HG02623 (cell line): ENCODE data around the gene EHBP1.
"Not testable (repeated sequence)": the region's sequence is repeated elsewhere in the genome, so short reads cannot be mapped to it uniquely, and the experiment has no call there.

Experiments
- ATAC-seq: cut with Tn5 transposase; IDR thresholded peaks from one replicate; pipeline ENCODE4 v1.9.1; 2021; ENCODE audit warnings: moderate library complexity; ENCODE audit not compliant: unreplicated experiment

EHBP1 gene

DNA sequence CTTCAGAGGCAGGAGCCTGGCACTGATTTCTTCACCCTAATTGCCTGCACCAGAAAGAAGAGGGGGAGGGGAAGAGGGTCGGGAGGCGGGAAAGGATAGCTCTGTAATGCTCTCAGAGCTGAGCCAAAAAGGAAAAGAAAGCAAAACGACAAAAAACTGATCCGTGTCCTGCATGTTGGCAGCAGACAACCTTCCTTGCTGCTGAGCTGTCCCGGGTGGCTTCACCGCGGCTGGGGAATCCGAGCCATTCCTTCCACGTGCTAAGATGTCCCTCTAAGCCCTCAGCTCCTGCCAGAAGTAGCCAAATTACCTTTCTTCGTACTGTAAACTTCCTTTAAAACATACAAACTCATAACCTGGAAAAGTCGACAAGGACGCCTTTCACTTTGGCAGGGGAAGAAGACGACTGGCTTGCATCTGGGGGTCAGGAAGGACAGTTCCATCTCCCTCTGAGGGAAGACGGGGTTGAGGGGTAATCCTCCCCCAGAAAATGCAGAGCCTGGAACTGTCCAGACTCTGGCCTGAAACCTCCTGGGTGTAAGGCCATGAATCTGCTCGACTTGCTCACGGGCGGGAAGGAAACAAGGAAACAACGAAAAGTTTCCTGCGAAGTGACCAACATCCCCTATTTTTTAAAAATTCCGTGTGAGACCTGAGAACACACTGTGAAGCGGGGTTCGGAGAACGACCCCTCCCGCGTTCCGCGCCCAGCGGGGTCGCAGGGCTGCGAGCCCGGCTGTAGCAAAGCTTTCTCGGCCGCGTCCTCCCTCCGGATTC is 352.8 kb downstream of the EHBP1 start:
- no peak for ATAC-seq

- no peak for ATAC-seq
These were observed 353.6 kb downstream of the EHBP1 start for GRCh38 chr2:63058921-63059792.

DNA sequence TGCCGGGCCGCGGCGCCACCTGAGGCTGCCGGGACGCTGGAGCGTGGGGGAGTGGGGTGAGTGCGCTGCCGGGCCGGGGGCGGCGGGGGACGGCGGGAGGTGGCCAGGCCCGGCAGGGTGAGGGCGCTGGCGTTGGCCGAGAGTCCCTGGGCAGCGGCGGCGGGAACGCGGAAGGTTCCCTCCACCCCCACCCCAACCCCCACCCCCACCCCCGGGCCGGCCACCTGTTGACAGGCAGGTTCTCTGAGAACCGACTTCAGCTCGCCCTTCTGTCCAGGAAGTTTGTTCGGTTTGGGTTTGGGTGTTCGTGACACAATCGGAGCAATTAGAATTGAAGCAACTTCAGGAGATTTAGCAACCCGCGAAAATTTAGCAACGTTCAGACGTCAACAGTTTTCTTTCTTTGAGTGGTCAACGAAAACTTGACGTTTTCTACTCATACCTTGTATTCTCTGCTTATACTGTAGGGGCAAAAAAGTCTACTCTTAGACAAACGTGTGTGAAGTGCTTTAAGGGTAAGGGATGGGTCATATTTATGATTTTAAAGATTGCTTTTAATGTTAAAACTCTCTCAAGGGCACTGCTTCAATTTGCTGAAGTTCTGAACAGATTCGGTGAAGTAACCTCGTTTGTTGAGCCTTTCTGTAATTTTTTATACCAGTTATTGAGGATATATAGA is 354.4 kb downstream of the EHBP1 start:
- no peak for ATAC-seq

GRCh38 chr2:63060472-63060991 is 355.0 kb downstream of the EHBP1 start:
- ATAC-seq, result no peak

DNA sequence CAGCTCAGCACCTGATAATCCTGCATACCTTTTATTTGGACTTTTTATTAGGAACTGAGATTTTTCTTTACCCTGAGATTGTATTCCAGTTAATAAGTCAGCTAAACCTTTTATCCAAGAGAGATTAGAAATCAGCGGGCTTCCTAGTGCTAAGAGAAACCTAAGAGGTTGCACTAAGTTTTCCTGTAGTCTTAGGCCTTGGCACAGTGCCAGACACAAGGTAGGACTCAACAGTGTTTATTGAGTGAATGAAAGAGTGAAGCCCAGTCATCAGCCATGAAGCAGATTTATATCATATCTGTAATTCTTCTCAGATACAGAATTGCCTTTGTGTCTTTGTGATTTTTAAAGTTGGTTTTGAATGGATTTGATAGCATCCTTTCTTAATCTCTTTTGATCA is 358.7 kb downstream of the EHBP1 start:
- ATAC-seq, result no peak

DNA sequence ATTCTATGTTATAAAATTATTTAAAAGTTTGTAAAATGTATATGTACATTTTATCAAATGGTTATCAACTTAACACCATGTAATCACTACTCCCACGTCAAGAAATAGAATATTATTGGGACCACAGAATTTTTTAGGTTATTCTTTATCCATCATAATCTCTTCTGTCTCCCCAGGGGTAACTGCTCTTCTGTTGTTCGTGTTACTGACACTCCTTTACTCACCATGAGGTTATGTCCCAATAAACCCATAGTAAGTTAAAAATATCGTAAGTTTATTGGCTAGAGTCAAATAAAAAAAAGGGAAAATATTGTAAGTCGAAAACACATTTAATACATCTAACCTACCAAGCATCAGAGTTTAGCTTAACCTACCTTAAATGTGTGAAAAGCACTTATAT is 359.1 kb downstream of the EHBP1 start:
- no peak for ATAC-seq

- no peak for ATAC-seq
These were observed 360.8 kb downstream of the EHBP1 start for GRCh38 chr2:63066265-63066664.

- ATAC-seq, result no peak
These were observed 361.3 kb downstream of the EHBP1 start for GRCh38 chr2:63066838-63067237.

- ATAC-seq, result no peak
These were observed 366.2 kb downstream of the EHBP1 start for GRCh38 chr2:63071664-63072063.

- no peak for ATAC-seq
These were observed 368.5 kb downstream of the EHBP1 start for GRCh38 chr2:63073994-63074393.

- ATAC-seq, result not testable (repeated sequence)
These were observed 368.9 kb downstream of the EHBP1 start for GRCh38 chr2:63074399-63074798.

DNA sequence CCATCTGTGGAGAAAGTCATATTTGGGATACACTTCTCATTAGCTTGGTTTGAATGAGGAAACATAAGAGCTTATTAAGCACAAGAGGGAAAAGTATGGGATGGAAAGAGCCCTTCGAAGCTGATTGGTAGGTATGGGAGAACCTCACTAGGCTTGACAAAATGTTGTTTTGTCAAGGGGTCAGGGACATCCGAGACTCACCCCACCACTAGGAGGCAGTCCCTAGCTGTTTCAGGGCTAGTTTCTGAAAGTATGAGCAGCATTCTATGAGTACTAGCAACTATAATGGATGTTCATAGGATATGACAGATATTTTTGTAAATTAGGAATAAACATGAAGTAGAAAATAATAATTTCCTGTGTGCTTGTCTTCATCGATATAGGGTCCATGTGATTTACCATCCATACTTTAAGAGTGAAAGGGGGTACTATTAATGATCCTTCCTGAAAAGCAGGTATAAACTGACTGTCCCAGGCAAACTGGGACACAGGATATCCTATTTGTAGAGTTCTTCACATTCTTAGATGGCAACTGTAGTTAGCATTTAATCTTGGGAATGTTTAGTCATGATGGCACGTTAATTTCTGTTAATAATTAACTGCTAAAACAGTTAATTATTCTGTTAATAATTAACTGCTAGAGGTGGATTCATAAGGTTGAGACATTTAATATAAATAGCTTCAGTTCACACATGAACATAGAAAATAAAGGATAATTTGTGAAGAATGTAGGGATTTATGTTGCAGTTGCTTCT is 373.5 kb downstream of the EHBP1 start:
- ATAC-seq, result no peak

- no peak for ATAC-seq
These were observed 375.9 kb downstream of the EHBP1 start for GRCh38 chr2:63081404-63081803.

DNA sequence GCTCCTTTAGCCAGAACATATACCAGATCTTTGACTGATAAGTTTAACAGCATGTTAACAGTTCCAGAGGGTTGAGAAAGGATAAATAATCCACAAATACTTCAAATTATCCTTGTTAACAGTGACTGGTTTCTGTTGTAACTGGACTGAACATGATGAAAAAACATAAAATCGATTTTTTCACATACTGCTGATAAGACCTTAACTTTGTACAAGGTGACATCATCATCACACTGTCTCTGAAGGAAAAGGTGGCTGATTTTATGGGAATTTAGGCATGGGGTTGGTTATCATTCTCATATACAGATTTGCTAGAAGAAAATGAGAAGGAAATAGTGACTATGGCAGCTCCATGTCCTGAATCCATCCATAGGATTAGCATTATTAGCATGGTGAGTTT is 381.2 kb downstream of the EHBP1 start:
- no peak for ATAC-seq

DNA sequence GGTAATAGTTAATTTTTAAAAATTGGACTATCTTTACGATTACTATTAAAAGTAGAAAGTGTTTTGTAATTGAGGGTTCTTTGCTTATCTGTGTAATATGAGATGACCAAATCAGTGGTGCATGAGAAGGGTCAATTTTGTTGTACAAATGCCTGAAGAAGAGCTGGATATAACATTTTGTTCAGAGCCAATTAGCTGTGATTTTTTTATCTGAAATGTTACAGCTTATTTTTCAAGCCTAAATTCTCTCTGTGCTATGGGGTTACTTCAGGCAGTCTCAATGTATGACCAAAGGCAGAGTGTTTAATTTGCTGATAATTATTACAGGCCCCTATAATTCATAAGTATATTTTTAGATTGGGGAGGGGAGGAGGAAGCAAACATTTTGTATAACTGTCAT is 386.9 kb downstream of the EHBP1 start:
- ATAC-seq, result no peak

DNA sequence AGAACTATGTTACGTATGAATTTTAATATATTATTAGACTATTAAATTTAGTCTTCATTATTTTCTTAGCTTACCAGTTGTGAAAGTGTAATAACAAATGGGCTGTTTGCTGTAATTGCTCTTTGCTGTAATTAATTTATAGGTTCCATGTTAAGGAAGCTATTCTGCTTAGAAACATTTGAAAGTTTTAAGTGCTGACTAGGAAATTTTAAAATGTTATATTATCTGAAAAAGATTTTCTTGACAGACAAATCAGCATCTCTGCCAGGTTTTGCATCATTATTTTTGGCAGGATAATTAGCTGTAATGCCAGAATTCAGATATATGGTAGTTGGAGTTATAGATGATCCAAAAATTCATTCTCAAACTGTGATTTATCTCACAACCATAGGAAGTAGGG is 387.3 kb downstream of the EHBP1 start:
- no peak for ATAC-seq

- ATAC-seq, result no peak
These were observed 388.0 kb downstream of the EHBP1 start for GRCh38 chr2:63093502-63093901.
